Mesendoderm (in vitro differentiated cells): Measurements from ENCODE around the gene DPEP2NB.
"Not testable (repeated sequence)": the region's sequence is repeated elsewhere in the genome, so short reads cannot be mapped to it uniquely, and the experiment has no call there.

Experiments
- DNase-seq: peaks from one replicate; pipeline ENCODE4 v3.0.0; 2013
- H2AK5ac ChIP-seq: 2 replicates; pipeline ENCODE4 v1.6.1; 2013; ENCODE audit warnings: low read length, inconsistent platforms
- H2BK120ac ChIP-seq: 2 replicates; pipeline ENCODE4 v1.6.1; 2013; ENCODE audit warnings: low read depth, mild to moderate bottlenecking, low read length, moderate library complexity, mixed read lengths
- H2BK15ac ChIP-seq: replicated peaks from 2 replicates; pipeline ENCODE4 v1.6.1; 2013; ENCODE audit warnings: low read depth, mild to moderate bottlenecking, moderate library complexity
- H2BK5ac ChIP-seq: 2 replicates; pipeline ENCODE4 v1.6.1; 2013; ENCODE audit warnings: low read length, inconsistent platforms
- H3K18ac ChIP-seq: 2 replicates; pipeline ENCODE4 v1.6.1; 2013; ENCODE audit warnings: mild to moderate bottlenecking, low read length, mixed read lengths
- H3K23ac ChIP-seq: one replicate; pipeline ENCODE4 v1.6.1; 2013; ENCODE audit warnings: low read length
- H3K27ac ChIP-seq: 2 replicates; pipeline ENCODE4 v1.5.1; 2013; ENCODE audit warnings: low read depth, mild to moderate bottlenecking, inconsistent platforms, low read length, moderate library complexity
- H3K27me3 ChIP-seq: 2 replicates; pipeline ENCODE4 v1.6.1; 2013; ENCODE audit warnings: low read length, control low read depth, mild to moderate bottlenecking, inconsistent platforms; ENCODE audit not compliant: insufficient read depth, poor library complexity
- H3K36me3 ChIP-seq: 2 replicates; pipeline ENCODE4 v1.6.1; 2013; ENCODE audit warnings: low read length, inconsistent platforms; ENCODE audit not compliant: control insufficient read depth, insufficient read depth
- H3K4ac ChIP-seq: one replicate; pipeline ENCODE4 v1.6.1; 2013; ENCODE audit warnings: low read depth, mild to moderate bottlenecking, low read length, moderate library complexity
- H3K4me1 ChIP-seq: 2 replicates; pipeline ENCODE4 v1.6.1; 2013; ENCODE audit warnings: low read depth, low read length, inconsistent platforms; ENCODE audit not compliant: control insufficient read depth
- H3K4me2 ChIP-seq: 2 replicates; pipeline ENCODE4 v1.6.1; 2013; ENCODE audit warnings: low read length
- H3K4me3 ChIP-seq: 2 replicates; pipeline ENCODE4 v1.5.1; 2013; ENCODE audit warnings: mild to moderate bottlenecking, low read length
- H3K56ac ChIP-seq: one replicate; pipeline ENCODE4 v1.6.1; 2013; ENCODE audit warnings: low read length
- H3K79me1 ChIP-seq: 2 replicates; pipeline ENCODE4 v1.6.1; 2013; ENCODE audit warnings: low read length, inconsistent platforms
- H3K79me2 ChIP-seq: 2 replicates; pipeline ENCODE4 v1.6.1; 2013; ENCODE audit warnings: mild to moderate bottlenecking, low read length; ENCODE audit not compliant: control insufficient read depth, insufficient read depth
- H3K9ac ChIP-seq: 2 replicates; pipeline ENCODE4 v1.6.1; 2013; ENCODE audit warnings: low read length, inconsistent platforms
- H4K5ac ChIP-seq: one replicate; pipeline ENCODE4 v1.6.1; 2013; ENCODE audit warnings: low read length
- H4K8ac ChIP-seq: one replicate; pipeline ENCODE4 v1.6.1; 2013; ENCODE audit warnings: low read depth, mild to moderate bottlenecking, control low read depth, low read length, moderate library complexity
- WGBS: extraction: QIAGEN DNeasy Blood & Tissue Kit; methylation state at CpG from one replicate; pipeline ENCODE4 v1.1.7; 2013; ENCODE audit warnings: low lambda C conversion rate, missing lambda C conversion rate; ENCODE audit not compliant: insufficient coverage; ENCODE audit errors: extremely low coverage; 5-methylcytosine and 5-hydroxymethylcytosine counted together

Gene DPEP2NB

DNA sequence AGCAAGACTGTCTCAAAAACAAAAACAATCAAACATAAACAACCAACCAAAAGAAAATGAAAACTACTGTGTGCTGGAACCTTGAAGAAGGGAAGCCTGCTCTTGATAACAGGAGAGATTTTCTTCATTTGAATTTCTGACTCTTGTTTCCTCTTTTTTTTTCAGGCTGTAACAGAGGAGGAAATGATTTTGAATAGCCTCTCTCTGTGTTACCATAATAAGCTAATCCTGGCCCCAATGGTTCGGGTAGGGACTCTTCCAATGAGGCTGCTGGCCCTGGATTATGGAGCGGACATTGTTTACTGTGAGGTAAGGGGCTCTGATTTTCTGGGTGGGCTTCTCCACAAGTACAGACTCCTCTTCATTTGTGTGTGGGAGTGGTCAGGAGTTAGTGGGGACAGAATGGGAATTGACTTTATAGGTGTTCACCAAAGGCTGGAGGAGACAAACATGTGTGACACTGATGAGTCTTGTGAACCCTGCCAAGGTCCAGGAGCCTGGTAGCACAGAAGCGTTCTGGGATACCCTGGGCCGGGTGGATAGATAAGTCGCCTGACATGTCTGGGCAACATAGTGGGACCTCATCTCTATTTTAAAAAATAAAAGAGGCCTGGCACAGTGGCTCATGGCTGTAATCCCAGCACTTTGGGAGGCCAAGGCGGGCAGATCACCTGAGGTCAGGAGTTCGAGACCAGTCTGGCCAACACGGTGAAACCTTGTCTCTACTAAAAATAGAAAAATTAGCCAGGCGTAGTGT, 22.3 kb upstream of the DPEP2NB start:
- no peak overlapping the region for H2BK5ac ChIP-seq
- no peak overlapping the region for H2AK5ac ChIP-seq
- no peak for DNase-seq
- H3K36me3 ChIP-seq = no peaks in the 10 kb centered on the region
- no peaks in the 10 kb centered on the region for H3K4me1 ChIP-seq
- no peak overlapping the region for H3K9ac ChIP-seq
- H3K4me2 ChIP-seq = no peak overlapping the region
- no peaks in the 10 kb centered on the region for H3K79me1 ChIP-seq
- H3K4me3 ChIP-seq = no peak overlapping the region
- no peak overlapping the region for H3K27ac ChIP-seq
- no CpG with 5 or more reads among the region's 9 CpGs for WGBS
- H3K18ac ChIP-seq = no peak overlapping the region
- H2BK120ac ChIP-seq = no peak overlapping the region
- no peak overlapping the region for H2BK15ac ChIP-seq
- no peaks in the 10 kb centered on the region for H3K79me2 ChIP-seq
- no peak overlapping the region for H3K56ac ChIP-seq
- H3K27me3 ChIP-seq = no peaks in the 10 kb centered on the region
- H3K23ac ChIP-seq = no peak overlapping the region
- no peak overlapping the region for H3K4ac ChIP-seq
- H4K8ac ChIP-seq = no peak overlapping the region
- H4K5ac ChIP-seq = no peak overlapping the region

DNA sequence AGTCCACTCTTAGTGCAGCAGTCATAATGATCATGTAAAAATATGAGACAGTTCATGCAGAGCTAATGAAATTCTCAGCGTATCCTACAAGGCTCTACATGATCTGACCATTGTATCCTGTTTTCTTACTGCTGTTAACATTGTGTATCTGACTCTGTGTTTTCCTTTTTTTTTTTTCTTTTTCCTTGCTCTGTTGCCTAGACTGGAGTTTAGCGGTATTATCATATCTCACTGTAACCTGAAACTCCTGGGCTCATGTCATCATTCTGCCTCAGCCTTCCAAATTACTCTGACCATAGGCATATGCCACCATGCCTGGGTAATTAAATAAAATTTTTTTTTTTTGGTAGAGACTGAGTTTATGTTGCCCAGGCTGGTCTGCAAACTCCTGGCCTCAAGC, 19.5 kb upstream of the DPEP2NB start:
- no peak overlapping the region for H4K8ac ChIP-seq
- no peak overlapping the region for H2AK5ac ChIP-seq
- no CpG with 5 or more reads among the region's 2 CpGs for WGBS
- no peak overlapping the region for H2BK5ac ChIP-seq
- DNase-seq = no peak
- no peak overlapping the region for H3K23ac ChIP-seq
- H3K18ac ChIP-seq = no peak overlapping the region
- no peak overlapping the region for H3K4ac ChIP-seq
- H3K4me2 ChIP-seq = no peak overlapping the region
- no peaks in the 10 kb centered on the region for H3K4me1 ChIP-seq
- H3K79me1 ChIP-seq = no peaks in the 10 kb centered on the region
- H3K36me3 ChIP-seq = no peaks in the 10 kb centered on the region
- no peak overlapping the region for H3K9ac ChIP-seq
- no peak overlapping the region for H2BK120ac ChIP-seq
- no peaks in the 10 kb centered on the region for H3K27me3 ChIP-seq
- no peak overlapping the region for H3K27ac ChIP-seq
- H2BK15ac ChIP-seq = no peak overlapping the region
- H3K79me2 ChIP-seq = no peaks in the 10 kb centered on the region
- no peak overlapping the region for H4K5ac ChIP-seq
- no peak overlapping the region for H3K56ac ChIP-seq
- no peak overlapping the region for H3K4me3 ChIP-seq

DNA sequence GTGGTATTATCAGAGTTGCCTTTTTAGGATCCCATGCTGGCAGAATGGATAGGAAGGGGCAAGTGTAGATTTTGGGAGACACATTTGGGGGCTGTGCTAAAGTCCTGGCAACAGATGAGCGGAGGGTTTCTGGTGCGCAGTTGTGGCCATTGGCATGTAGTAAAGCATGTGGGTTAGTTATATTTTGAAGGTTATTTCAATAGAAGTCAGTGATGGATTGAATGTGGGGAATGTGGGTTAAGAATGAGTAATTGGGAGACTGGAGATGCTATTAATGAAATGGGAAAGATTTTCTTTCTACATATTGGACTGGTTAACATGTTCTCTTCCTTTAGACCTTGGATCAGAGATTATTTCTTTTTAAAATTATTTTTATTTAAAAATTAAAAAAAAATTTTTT, 17.4 kb upstream of the DPEP2NB start:
- H2BK15ac ChIP-seq = no peak overlapping the region
- no peak overlapping the region for H4K5ac ChIP-seq
- no peaks in the 10 kb centered on the region for H3K4me1 ChIP-seq
- no peak overlapping the region for H3K4me2 ChIP-seq
- no peak overlapping the region for H3K56ac ChIP-seq
- H3K9ac ChIP-seq = no peak overlapping the region
- no peak overlapping the region for H3K23ac ChIP-seq
- H3K27ac ChIP-seq = no peak overlapping the region
- H3K4ac ChIP-seq = no peak overlapping the region
- no peaks in the 10 kb centered on the region for H3K79me1 ChIP-seq
- no peaks in the 10 kb centered on the region for H3K27me3 ChIP-seq
- no peak overlapping the region for H3K18ac ChIP-seq
- no peak overlapping the region for H4K8ac ChIP-seq
- no peak overlapping the region for H2BK120ac ChIP-seq
- no peaks in the 10 kb centered on the region for H3K36me3 ChIP-seq
- no CpG with 5 or more reads among the region's 2 CpGs for WGBS
- H2AK5ac ChIP-seq = no peak overlapping the region
- H3K4me3 ChIP-seq = no peak overlapping the region
- no peak for DNase-seq
- no peaks in the 10 kb centered on the region for H3K79me2 ChIP-seq
- H2BK5ac ChIP-seq = no peak overlapping the region

DNA sequence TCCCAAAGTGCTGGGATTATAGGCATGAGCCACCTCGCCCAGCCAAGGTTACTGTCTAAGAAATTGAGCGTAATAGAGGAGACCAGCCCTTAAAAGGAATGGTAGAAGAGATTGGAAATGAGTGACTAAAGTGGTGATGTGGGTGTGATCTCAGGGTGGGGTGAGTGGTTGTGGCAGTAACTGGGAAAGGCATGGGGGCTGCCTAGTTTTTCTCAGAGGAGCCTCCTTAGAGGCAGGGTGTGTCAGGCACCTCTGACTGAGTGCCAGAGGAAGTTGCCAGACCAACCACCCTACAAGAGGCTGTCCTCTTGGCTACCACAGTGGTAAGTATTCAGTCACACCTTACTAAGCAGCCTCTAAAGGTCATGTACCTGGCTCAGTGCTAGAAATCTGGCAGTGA, 16.2 kb upstream of the DPEP2NB start:
- H3K56ac ChIP-seq = no peak overlapping the region
- no peak overlapping the region for H3K18ac ChIP-seq
- H3K4me2 ChIP-seq = no peak overlapping the region
- no peak overlapping the region for H3K27ac ChIP-seq
- H3K36me3 ChIP-seq = no peaks in the 10 kb centered on the region
- WGBS = no CpG with 5 or more reads among the region's 2 CpGs
- H3K27me3 ChIP-seq = no peaks in the 10 kb centered on the region
- no peak overlapping the region for H4K5ac ChIP-seq
- no peak overlapping the region for H2AK5ac ChIP-seq
- no peak overlapping the region for H3K9ac ChIP-seq
- H2BK120ac ChIP-seq = no peak overlapping the region
- no peaks in the 10 kb centered on the region for H3K4me1 ChIP-seq
- H3K79me1 ChIP-seq = no peaks in the 10 kb centered on the region
- no peak overlapping the region for H2BK5ac ChIP-seq
- H3K4me3 ChIP-seq = no peak overlapping the region
- no peak overlapping the region for H2BK15ac ChIP-seq
- DNase-seq = no peak
- H4K8ac ChIP-seq = no peak overlapping the region
- H3K79me2 ChIP-seq = no peaks in the 10 kb centered on the region
- no peak overlapping the region for H3K23ac ChIP-seq
- H3K4ac ChIP-seq = no peak overlapping the region

DNA sequence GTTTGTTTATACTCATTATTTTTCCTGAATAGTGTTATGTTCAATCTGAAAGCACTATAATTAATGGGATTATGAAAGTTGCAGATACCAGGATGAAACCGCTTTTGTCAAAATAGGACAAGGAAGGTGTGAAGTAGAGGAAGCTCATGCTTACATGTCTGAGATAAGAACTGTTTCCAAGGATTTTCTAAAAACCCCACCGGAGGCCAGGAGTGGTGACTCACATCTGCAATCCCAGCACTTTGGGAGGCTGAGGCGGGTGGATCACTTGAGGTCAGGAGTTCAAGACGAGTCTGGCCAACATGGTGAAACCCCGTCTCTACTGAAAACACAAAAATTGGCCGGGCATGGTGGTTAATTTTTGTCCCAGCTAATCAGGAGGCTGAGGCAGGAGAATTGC, 14.4 kb upstream of the DPEP2NB start:
- H2BK120ac ChIP-seq, H3K79me1 ChIP-seq, H3K18ac ChIP-seq, H3K27ac ChIP-seq, H4K8ac ChIP-seq, H3K4me3 ChIP-seq, H3K9ac ChIP-seq, H3K4ac ChIP-seq, H3K23ac ChIP-seq, H2BK5ac ChIP-seq, H2BK15ac ChIP-seq, H3K36me3 ChIP-seq, H3K56ac ChIP-seq, DNase-seq, H3K79me2 ChIP-seq, H4K5ac ChIP-seq, H3K4me1 ChIP-seq, H3K27me3 ChIP-seq, H2AK5ac ChIP-seq, H3K4me2 ChIP-seq: not testable (repeated sequence)
- no CpG with 5 or more reads among the region's 6 CpGs for WGBS

DNA sequence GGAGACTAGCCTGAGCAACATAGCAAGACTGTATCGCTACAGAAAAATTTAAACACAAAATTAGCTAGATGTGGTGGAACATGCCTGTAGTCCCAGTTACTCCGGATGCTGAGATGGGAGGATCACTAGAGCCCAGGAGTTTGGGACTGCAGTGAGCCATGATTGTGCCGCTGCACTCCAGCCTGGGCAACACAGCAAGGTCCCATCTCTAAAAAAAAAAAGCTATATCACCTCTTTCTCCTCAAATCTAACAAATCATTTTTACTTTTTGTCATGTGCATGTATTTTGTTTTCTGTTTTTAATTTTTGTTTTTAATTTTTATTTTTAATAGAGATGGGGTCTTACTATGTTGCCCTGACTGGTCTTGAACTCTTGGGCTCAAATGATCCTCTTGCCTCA, 13.3 kb upstream of the DPEP2NB start:
- Histone ChIP-seq H3K18ac (no peak overlapping the region), H3K4me3 (no peak overlapping the region), H2AK5ac (no peak overlapping the region), H3K79me1 (no peaks in the 10 kb centered on the region), H3K23ac (no peak overlapping the region), H3K9ac (no peak overlapping the region), H2BK120ac (no peak overlapping the region), H2BK5ac (no peak overlapping the region), H3K56ac (no peak overlapping the region), H3K4me2 (no peak overlapping the region), H3K27ac (no peak overlapping the region), H3K79me2 (no peaks in the 10 kb centered on the region), H4K8ac (no peak overlapping the region), H3K4ac (no peak overlapping the region), H2BK15ac (no peak overlapping the region), H4K5ac (no peak overlapping the region), H3K36me3 (no peaks in the 10 kb centered on the region), H3K4me1 (no peaks in the 10 kb centered on the region), H3K27me3 (no peaks in the 10 kb centered on the region)
- no peak for DNase-seq
- no CpG with 5 or more reads among the region's 3 CpGs for WGBS
